GM18505 (cell line): Measurements from ENCODE around the gene GDPD1.
"Not testable (repeated sequence)": the region's sequence is repeated elsewhere in the genome, so short reads cannot be mapped to it uniquely, and the experiment has no call there.

Source experiments
- ATAC-seq: cut with Tn5 transposase; IDR thresholded peaks from one replicate; pipeline ENCODE4 v1.9.1; 2021; ENCODE audit not compliant: unreplicated experiment
- POLR2A ChIP-seq: IDR thresholded peaks from 4 replicates; pipeline ENCODE4 v1.6.1; 2011; ENCODE audit warnings: borderline replicate concordance; ENCODE audit not compliant: insufficient read depth, insufficient read length; ENCODE audit errors: extremely low read depth

GDPD1 gene

GRCh38 chr17:59220328-59221158 is at the start of gene GDPD1:
TSS of gene GDPD1 (plus strand) at chr17:59220511. CDS start at chr17:59220610, 99 bp downstream.
- TF ChIP-seq POLR2A = peak; percentile 59
- ATAC-seq = peak; percentile 96

- ATAC-seq = no peak
- no peak for TF ChIP-seq POLR2A
Measured at GRCh38 chr17:59172436-59173004, 47.8 kb upstream of the GDPD1 start.

GRCh38 chr17:59174671-59175070 is 45.6 kb upstream of the GDPD1 start:
- no peak for ATAC-seq
- TF ChIP-seq POLR2A = no peak

GRCh38 chr17:59175076-59175475 is 45.2 kb upstream of the GDPD1 start:
- no peak for TF ChIP-seq POLR2A
- ATAC-seq = no peak

GRCh38 chr17:59178266-59178985 is 41.9 kb upstream of the GDPD1 start:
- no peak for ATAC-seq
- no peak for TF ChIP-seq POLR2A

DNA sequence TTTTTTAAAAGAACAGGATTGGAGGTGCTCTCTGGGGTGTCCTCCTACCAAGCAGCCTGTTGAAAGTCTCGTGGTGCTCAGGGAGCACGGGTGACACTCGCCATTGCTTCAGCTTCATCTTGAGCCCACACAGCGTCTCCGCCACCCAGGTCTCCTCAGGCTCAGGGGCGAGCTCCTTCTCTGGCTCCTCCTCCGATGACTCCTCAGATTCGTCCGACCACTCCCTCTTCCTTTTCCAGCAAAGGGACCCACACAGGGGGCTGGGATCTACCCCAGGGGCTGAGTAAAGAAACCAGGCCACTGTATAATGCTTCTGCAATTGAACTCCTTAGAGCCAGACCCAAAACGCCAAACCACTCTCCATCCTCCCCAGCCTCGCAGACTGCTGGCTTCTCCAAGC is 40.7 kb upstream of the GDPD1 start:
- not testable (repeated sequence) for ATAC-seq

GRCh38 chr17:59180626-59181025 is 39.7 kb upstream of the GDPD1 start:
- TF ChIP-seq POLR2A = no peak
- ATAC-seq = no peak

GRCh38 chr17:59181481-59181880 is 38.8 kb upstream of the GDPD1 start:
- TF ChIP-seq POLR2A = no peak
- no peak for ATAC-seq

GRCh38 chr17:59185997-59186396 is 34.3 kb upstream of the GDPD1 start:
- no peak for TF ChIP-seq POLR2A
- no peak for ATAC-seq

GRCh38 chr17:59186850-59187249 is 33.5 kb upstream of the GDPD1 start:
- no peak for ATAC-seq
- no peak for TF ChIP-seq POLR2A

DNA sequence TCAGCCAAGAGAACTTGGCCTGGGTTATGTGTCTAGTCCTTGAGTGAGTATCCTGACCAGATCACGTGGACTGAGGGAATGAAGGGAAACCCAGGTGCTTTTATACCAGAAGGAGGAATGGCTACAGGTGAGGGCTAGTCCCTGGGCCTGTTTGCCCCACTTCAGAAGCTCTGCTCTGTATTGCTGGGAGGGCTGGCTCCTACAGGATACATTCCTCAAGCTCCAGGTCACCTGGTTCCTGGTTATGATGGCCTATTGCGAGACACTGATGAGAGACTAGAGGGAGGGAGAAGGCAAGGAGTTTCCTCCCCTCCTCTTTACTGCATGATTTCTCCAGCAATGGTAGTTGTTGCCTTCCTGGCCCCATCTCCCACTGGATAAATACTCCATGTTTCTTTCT is 29.5 kb upstream of the GDPD1 start:
- ATAC-seq = no peak
- no peak for TF ChIP-seq POLR2A

GRCh38 chr17:59193336-59193862 is 26.9 kb upstream of the GDPD1 start:
- no peak for ATAC-seq
- no peak for TF ChIP-seq POLR2A

DNA sequence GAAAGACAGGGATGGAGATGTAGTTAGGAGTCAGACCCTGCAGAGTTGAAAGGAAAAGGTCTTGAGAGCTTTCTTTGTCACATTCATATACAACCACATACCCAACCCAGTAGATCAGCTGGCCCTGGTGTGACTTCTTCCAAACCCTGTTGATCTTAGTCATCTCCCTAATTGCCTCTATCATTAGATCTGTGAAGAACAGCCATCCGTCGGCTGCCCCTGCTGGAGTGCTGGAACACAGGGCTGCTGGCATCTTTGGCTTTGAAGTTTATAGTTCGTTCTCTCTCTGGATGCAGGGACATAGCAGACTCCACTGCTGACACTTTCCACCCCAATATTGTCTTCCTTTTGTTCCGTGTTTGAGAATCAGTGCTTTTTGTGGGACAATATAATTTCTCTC is 20.9 kb upstream of the GDPD1 start:
- no peak for TF ChIP-seq POLR2A
- no peak for ATAC-seq
